ENCODE measurements around the gene CDK5RAP2.

CDK5RAP2 gene

GRCh38 chr9:120376101-120376500 lies 203.9 kb downstream of the CDK5RAP2 start:
- Histone ChIP-seq H3K27ac (replicated peaks) (no peak overlapping the region), H3K4me3 (replicated peaks; ENCODE audit: insufficient read depth, low read length) (no peak overlapping the region), H3K27me3 (ENCODE audit: insufficient read depth, poor library complexity, severe bottlenecking) (no peaks in the 10 kb centered on the region)
- no peak for TF ChIP-seq REST (IDR thresholded peaks at IDR 0.05; ENCODE audit: insufficient replicate concordance, low read depth)
- TF ChIP-seq SPI1 (IDR thresholded peaks at IDR 0.05; ENCODE audit: borderline replicate concordance, low read depth): no peak
- TF ChIP-seq POLR2AphosphoS5 (IDR thresholded peaks at IDR 0.05; ENCODE audit: low read depth): no peak
- TF ChIP-seq GABPA (IDR thresholded peaks at IDR 0.05; ENCODE audit: low read depth): no peak
- no peak for TF ChIP-seq CTCF (IDR thresholded peaks at IDR 0.05; ENCODE audit: insufficient read depth, low read length)
- DNase-seq (ENCODE audit: low read depth in 1 of 2, low spot score in 1 of 2): no peak

- TF ChIP-seq SPI1 (IDR thresholded peaks at IDR 0.05; ENCODE audit: borderline replicate concordance, low read depth) (no peak), GABPA (IDR thresholded peaks at IDR 0.05; ENCODE audit: low read depth) (no peak), CTCF (IDR thresholded peaks at IDR 0.05; ENCODE audit: insufficient read depth, low read length) (no peak), REST (IDR thresholded peaks at IDR 0.05; ENCODE audit: insufficient replicate concordance, low read depth) (no peak), POLR2AphosphoS5 (IDR thresholded peaks at IDR 0.05; ENCODE audit: low read depth) (no peak)
- no peak overlapping the region for H3K27ac ChIP-seq (replicated peaks)
- no peak for DNase-seq (ENCODE audit: low read depth in 1 of 2, low spot score in 1 of 2)
- H3K27me3 ChIP-seq (ENCODE audit: insufficient read depth, poor library complexity, severe bottlenecking): no peaks in the 10 kb centered on the region
- no peak overlapping the region for H3K4me3 ChIP-seq (replicated peaks; ENCODE audit: insufficient read depth, low read length)
Observed at GRCh38 chr9:120375316-120375715, 204.7 kb downstream of the CDK5RAP2 start.

GRCh38 chr9:120374817-120375216 lies 205.2 kb downstream of the CDK5RAP2 start:
- DNase-seq (ENCODE audit: low read depth in 1 of 2, low spot score in 1 of 2): no peak
- TF ChIP-seq SPI1 (IDR thresholded peaks at IDR 0.05; ENCODE audit: borderline replicate concordance, low read depth) (no peak), CTCF (IDR thresholded peaks at IDR 0.05; ENCODE audit: insufficient read depth, low read length) (no peak), GABPA (IDR thresholded peaks at IDR 0.05; ENCODE audit: low read depth) (no peak), REST (IDR thresholded peaks at IDR 0.05; ENCODE audit: insufficient replicate concordance, low read depth) (no peak), POLR2AphosphoS5 (IDR thresholded peaks at IDR 0.05; ENCODE audit: low read depth) (no peak)
- Histone ChIP-seq H3K27ac (replicated peaks) (no peak overlapping the region), H3K4me3 (replicated peaks; ENCODE audit: insufficient read depth, low read length) (no peak overlapping the region), H3K27me3 (ENCODE audit: insufficient read depth, poor library complexity, severe bottlenecking) (no peaks in the 10 kb centered on the region)
